HepG2 (cell line): ENCODE measurements around the gene PLA2G4D. TPM values are rescaled to one million over a fixed set of nuclear protein-coding genes. Genes with fewer than 3 reads are reported as not detected.
A peak's percentile ranks its signal among the peaks of the same experiment; 100 is the strongest.

Experiments
- CERS6 ChIP-seq: sonication (generic); formaldehyde crosslinking; IDR thresholded peaks from 2 replicates; pipeline ENCODE4 v1.5.0; 2020; ENCODE audit warnings: missing genetic modification reagents
- EED ChIP-seq: sonication (generic); formaldehyde crosslinking; IDR thresholded peaks from 2 replicates; pipeline ENCODE4 v1.5.0; 2020; ENCODE audit warnings: mild to moderate bottlenecking, missing genetic modification reagents
- EHMT2 ChIP-seq: fragments of 200-600 bp; sonication (generic); IDR thresholded peaks from 2 replicates; pipeline ENCODE4 v1.7.0; 2017; ENCODE audit warnings: antibody characterized with exemption, low read depth, low read length, borderline replicate concordance
- HDAC6 ChIP-seq: fragments of 200-600 bp; sonication (generic); IDR thresholded peaks from 2 replicates; pipeline ENCODE4 v1.7.0; 2017; ENCODE audit warnings: mild to moderate bottlenecking, antibody characterized with exemption, low read length, low read depth
- MTA1 ChIP-seq: sonication (generic); formaldehyde crosslinking; IDR thresholded peaks from 2 replicates; pipeline ENCODE4 v1.4.0; 2020; ENCODE audit warnings: missing genetic modification reagents, mild to moderate bottlenecking, borderline replicate concordance
- MTA3 ChIP-seq: sonication (generic); formaldehyde crosslinking; IDR thresholded peaks from 2 replicates; pipeline ENCODE4 v1.4.0; 2020; ENCODE audit warnings: missing genetic modification reagents
- ONECUT2 ChIP-seq: sonication (generic); formaldehyde crosslinking; IDR thresholded peaks from 2 replicates; pipeline ENCODE4 v1.4.0; 2020; ENCODE audit warnings: missing genetic modification reagents
- RFX1 ChIP-seq: fragments of 450-650 bp; IDR thresholded peaks from 2 replicates; pipeline ENCODE4 v1.6.1; 2017
- RFX3 ChIP-seq: IDR thresholded peaks from 2 replicates; pipeline ENCODE4 v1.6.1; 2016; ENCODE audit warnings: missing biosample characterization, missing genetic modification reagents
- RFX5 ChIP-seq: IDR thresholded peaks from 2 replicates; pipeline ENCODE4 v1.6.1; 2011; ENCODE audit warnings: low read depth, low read length, improper control_type of control experiment
- SAFB2 ChIP-seq: sonication (generic); formaldehyde crosslinking; IDR thresholded peaks from 2 replicates; pipeline ENCODE4 v1.5.1; 2020; ENCODE audit warnings: missing genetic modification reagents, low read depth, mild to moderate bottlenecking, borderline replicate concordance
- SALL1 ChIP-seq: sonication (generic); formaldehyde crosslinking; IDR thresholded peaks from 2 replicates; pipeline ENCODE4 v1.8.0; 2022; ENCODE audit warnings: mild to moderate bottlenecking, missing genetic modification reagents
- USF2 ChIP-seq, 2 experiments: sonication (generic) in 1 of 2; formaldehyde crosslinking in 1 of 2; IDR thresholded peaks; 2 replicates each; pipeline versions ENCODE4 v1.5.1 to v1.6.1; 2011 to 2020; ENCODE audit warnings: borderline replicate concordance in 1 of 2, low read depth in 1 of 2, low read length in 1 of 2, mild to moderate bottlenecking in 1 of 2, missing genetic modification reagents in 1 of 2, moderate library complexity in 1 of 2
- ZMYM3 ChIP-seq: sonication (generic); formaldehyde crosslinking; IDR thresholded peaks from 2 replicates; pipeline ENCODE4 v1.5.1; 2020; ENCODE audit warnings: mild to moderate bottlenecking, missing genetic modification reagents
- ZNF260 ChIP-seq: sonication (generic); formaldehyde crosslinking; IDR thresholded peaks from 2 replicates; pipeline ENCODE4 v1.4.0; 2020; ENCODE audit warnings: missing genetic modification reagents, low read depth, mild to moderate bottlenecking, borderline replicate concordance
- ZNF430 ChIP-seq: sonication (generic); formaldehyde crosslinking; IDR thresholded peaks from 2 replicates; pipeline ENCODE4 v1.9.0; 2021; ENCODE audit warnings: mild to moderate bottlenecking, missing genetic modification reagents
- ZNF619 ChIP-seq: sonication (generic); formaldehyde crosslinking; IDR thresholded peaks from 2 replicates; pipeline ENCODE4 v1.4.0; 2020; ENCODE audit warnings: mild to moderate bottlenecking, missing genetic modification reagents
- ZNF660 ChIP-seq: sonication (generic); formaldehyde crosslinking; IDR thresholded peaks from 2 replicates; pipeline ENCODE4 v1.5.1; 2020; ENCODE audit warnings: mild to moderate bottlenecking, low read depth, missing genetic modification reagents, borderline replicate concordance
- ZNF713 ChIP-seq: sonication (generic); formaldehyde crosslinking; IDR thresholded peaks from 2 replicates; pipeline ENCODE4 v1.4.0; 2020; ENCODE audit warnings: mild to moderate bottlenecking, missing genetic modification reagents
- ZNF75D ChIP-seq: sonication (generic); formaldehyde crosslinking; IDR thresholded peaks from 2 replicates; pipeline ENCODE4 v1.8.1; 2023; ENCODE audit warnings: missing genetic modification reagents, mild to moderate bottlenecking, borderline replicate concordance
- polyA plus RNA-seq, 8 experiments: library from polyadenylated mRNA; depleted of rRNA in 3 of 8; stranded (reverse) in 7 of 8; unstranded in 1 of 8; fragments of >200 nt; fragmentation: Illumina TruSeq in 4 of 8; extraction: Trizol in 4 of 8; gene quantifications; 2 replicates each; pipeline versions ENCODE4 v1.2.1 to v1.2.3, GENCODE V29; 2011 to 2016; ENCODE audit warnings: low read depth in 4 of 8, missing spikeins in 1 of 8, mixed read lengths in 1 of 8; ENCODE audit not compliant: insufficient read depth in 1 of 8
- total RNA-seq, 5 experiments: library from RNA; depleted of rRNA; stranded (reverse); fragments of >200 nt; fragmentation: Illumina TruSeq; extraction: Trizol; gene quantifications; 2 replicates each; pipeline ENCODE4 v1.2.3, GENCODE V29; 2016; ENCODE audit warnings: low read depth in 1 of 5

Gene PLA2G4D
- total and polyA plus RNA-seq, 2 of the 13 experiments (the other 11 are each of a cell fraction or from before 2014, with no cell fraction given) = 0.04 to 0.21 TPM

- TF ChIP-seq CERS6 (CRISPR knock-in tag) = no peak
- TF ChIP-seq SAFB2 (CRISPR knock-in tag) = no peak
- TF ChIP-seq USF2 (IDR thresholded peaks at IDR 0.05; ENCODE audit: low read depth, low read length) = no peak
- TF ChIP-seq USF2 (CRISPR knock-in tag; IDR thresholded peaks at IDR 0.05; ENCODE audit: borderline replicate concordance) = no peak
- no peak for TF ChIP-seq RFX1
- no peak for TF ChIP-seq RFX3 (CRISPR knock-in tag)
- peak; percentile 26; the same call in 1 of the 2 replicates for TF ChIP-seq SALL1 (CRISPR knock-in tag)
- TF ChIP-seq ZNF660 = no peak
- TF ChIP-seq EHMT2 = no peak
- TF ChIP-seq RFX5 = no peak
- TF ChIP-seq ZNF430 = 0 out of 2 replicates have a peak, but pooled peaks have one; percentile 40
- no peak for TF ChIP-seq MTA1
- TF ChIP-seq HDAC6 = no peak
- no peak for TF ChIP-seq ZNF713 (CRISPR knock-in tag)
- no peak for TF ChIP-seq ZNF260 (CRISPR knock-in tag)
- TF ChIP-seq ONECUT2 (CRISPR knock-in tag) = no peak
- no peak for TF ChIP-seq ZNF75D (CRISPR knock-in tag)
- no peak for TF ChIP-seq MTA3 (CRISPR knock-in tag)
- TF ChIP-seq ZMYM3 = peak; percentile 15; the same call in 1 of the 2 replicates
- TF ChIP-seq ZNF619 = no peak
- TF ChIP-seq EED (CRISPR knock-in tag) = no peak
These were observed 59.5 kb downstream of the PLA2G4D start (continued) for GRCh38 chr15:42034628-42035434.
